GM19023 (cell line): Measurements from ENCODE around the gene TPP2.

Source experiments
- ATAC-seq: cut with Tn5 transposase; IDR thresholded peaks from one replicate; pipeline ENCODE4 v1.9.1; 2021; ENCODE audit warnings: mild to moderate bottlenecking, moderate library complexity; ENCODE audit not compliant: unreplicated experiment

Gene TPP2

DNA sequence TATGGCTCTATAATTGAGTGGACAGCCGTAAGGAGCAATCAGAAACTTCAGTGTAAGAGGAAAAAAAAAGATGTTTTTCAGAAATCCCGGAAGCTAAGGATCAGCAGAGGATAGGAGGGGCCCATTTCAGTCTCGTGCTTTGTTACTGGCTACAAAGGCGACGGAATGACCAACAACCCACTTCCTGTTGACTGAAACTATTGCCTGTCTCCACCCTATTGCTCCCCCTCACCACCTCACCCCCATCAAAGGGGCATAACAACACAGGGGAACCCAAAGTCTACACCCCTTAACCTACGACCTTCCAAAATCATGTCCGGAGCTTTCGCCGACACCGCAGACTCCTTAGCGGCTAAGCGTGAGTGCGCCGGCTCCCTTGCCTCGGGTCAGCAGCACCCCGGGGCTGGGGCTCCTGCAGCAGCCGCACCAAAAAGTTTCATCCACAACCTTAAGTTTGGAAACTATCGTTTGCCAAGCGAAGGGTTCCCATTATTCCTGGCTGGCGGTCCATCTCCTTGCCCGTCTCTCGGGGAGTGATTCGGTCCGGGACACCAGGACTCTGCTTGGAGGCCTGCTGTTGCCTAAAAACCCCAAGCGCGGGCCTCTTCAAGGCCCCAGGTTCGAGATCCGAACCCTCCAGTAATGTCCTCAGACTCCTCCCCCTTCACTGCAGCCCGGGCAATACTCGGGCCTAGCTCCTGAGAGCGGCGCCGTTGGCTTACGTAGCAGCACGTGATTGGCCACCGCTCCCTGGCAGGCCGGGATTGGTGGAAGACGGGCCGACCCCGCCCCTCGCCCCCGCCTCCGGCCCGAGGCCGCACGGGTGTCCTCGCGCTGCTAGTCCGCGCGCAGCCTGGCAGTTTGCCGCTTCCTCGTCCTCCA is at the start of gene TPP2:
Gene TPP2, plus strand, starts transcription at position 840 of the 882 bp plus-strand sequence. CDS start 53 bp downstream, outside the sequence.
- ATAC-seq, result peak; percentile 81

DNA sequence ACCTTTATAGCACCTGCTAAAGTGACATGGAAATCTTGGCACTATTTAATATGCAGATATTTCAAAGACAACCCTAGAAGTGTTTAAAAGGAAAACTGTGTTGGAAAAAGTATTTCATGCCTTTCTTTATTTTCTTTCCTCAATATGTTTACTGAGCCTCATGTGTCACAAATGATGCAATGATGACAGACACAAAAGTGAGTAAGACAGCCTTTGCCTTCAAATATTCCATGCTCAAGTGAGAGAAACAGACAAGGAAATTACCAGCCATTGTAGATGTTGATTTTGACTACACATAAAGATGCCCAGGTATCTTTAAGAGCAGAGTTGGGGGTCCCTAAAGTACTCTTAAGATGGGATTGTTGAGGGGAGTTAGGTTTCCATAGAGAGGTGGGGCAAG is 48.0 kb upstream of the TPP2 start:
- ATAC-seq, result no peak

DNA sequence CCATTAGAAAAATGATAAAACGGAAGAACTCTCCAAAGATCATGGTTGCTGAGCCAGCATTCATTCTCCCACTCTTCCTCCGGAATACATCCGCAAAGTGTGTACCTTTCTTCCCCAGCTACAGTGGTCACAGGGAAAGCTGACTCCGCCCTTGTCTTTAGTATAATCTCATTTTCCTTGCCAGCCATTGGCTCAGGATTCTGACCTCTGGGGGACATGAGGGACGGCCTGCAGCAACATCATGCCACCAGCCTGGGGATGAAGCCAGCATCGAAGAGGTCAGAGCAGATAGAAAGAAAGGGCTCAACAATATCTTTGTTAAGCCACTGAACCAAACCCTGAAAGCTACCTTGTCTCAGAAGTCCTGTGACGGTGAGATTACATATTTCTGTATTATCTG is 46.3 kb upstream of the TPP2 start:
- ATAC-seq, result no peak

DNA sequence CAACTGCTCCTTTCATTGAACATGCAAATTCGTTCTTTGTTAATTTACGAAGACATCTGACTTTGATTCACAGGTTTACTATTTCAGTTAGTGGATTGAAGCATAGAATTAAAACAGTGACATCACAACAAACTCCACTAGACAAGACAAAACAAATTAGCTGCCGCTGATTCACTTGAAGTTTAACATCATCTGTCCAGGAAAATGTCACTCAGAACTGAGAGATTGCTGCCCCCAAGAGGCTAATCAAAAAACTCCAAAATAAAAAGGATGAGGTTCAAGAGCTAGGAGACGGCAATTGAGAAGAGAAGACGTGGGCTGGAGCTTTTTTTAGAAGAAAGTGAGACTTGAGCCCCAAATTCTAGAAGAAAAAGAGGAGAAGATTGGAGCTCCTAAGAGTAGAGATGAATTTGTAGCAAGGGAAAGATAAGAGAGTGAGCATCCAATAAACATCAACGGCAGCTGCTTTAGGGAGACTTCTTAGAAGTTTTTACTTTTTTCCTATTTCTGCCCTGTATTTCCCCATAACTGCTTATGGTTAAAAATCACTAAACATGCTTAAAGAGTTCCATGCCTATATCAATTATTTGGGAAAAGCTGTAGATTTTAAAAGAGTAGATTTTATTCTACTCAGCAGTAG is 40.8 kb upstream of the TPP2 start:
- ATAC-seq, result no peak

DNA sequence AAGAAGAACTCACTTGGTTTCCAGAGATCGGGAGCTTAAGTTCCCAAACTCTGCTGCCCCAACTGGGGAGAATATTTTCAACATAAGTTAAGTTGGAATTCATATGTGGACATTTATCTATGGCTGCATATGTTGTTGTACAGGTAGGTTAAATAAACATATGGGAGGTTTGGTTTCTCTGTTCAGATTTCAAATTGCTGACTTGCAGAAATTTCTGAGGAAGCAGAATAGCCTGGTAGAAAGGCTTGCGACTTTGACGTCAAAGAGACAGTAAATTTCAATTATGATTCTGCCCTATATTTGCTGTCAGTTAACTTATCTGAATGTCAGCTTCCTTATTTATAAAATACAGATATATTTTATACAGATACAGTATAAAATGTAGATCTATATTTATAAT is 40.0 kb upstream of the TPP2 start:
- no peak for ATAC-seq

DNA sequence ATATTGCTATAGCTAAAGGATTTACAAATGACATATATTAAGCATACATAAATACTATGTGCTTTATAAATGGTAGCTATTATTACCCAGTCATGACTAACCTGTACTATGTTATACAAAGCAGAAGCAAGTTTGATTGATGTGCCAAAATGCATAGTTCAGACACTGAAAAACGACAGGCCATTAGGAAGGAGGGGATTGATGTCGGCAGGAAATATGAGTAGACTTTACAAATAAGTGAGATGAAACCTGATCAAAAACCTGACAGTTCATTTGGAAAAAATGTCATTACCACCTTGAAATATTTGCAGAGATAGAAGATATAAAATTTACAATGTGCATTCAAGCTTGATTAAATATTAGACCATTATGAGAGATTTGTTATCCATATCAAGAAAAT is 38.8 kb upstream of the TPP2 start:
- ATAC-seq, result no peak

DNA sequence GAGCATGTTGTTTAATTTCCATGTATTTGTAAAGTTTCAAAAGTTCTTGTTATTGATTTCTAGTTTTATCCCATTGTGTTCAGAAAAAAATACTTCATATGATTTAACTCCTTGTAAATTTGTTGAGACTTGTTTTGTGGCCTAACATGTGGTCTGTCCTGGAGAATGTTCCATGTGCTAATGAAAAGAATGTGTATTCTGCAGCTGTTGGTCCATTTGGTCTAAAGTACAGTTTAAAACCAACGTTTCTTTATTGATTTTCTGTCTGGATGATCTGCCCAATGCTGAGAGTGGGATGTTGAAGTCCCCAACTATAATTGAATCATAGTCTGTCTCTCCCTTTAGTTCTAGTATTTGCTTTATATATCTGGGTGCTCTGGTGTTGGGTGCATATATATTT is 34.9 kb upstream of the TPP2 start:
- no peak for ATAC-seq

DNA sequence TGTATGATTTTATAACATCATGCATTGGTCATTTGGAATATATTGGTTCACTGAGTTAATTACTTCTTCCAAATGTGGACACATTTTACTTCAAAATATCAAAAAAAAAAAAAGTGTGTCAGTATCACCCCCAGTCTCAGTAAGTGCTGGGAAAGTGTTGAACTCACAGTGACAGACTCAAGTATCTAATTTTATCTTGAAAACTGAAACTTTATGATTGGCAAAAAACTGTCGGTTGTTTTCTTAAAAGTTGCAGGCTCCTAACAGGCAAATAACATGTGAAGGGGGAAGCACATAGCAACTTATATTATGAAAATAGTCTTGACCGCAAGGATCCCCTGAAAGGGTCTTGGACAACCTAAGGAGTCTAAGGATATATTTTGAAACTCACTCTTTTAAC is 33.5 kb upstream of the TPP2 start:
- no peak for ATAC-seq

DNA sequence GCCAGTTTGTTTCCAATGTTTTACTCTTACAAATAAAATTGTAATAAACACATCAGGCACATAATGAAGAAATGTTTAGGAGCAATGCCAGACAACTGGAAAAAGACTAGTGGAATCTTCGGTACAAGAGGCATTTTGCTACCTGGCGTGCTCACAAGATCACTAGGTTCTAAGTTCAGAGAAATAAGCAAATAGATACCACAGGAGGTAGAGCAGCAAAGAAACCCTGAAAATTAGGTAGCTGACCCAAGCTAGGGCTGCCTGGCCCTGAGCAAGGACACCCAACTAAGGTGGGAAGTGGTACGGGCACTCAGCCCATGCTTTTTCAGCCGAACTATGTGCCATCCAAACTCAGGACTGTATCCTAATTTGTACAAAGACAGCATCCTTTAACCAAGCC is 32.2 kb upstream of the TPP2 start:
- no peak for ATAC-seq

DNA sequence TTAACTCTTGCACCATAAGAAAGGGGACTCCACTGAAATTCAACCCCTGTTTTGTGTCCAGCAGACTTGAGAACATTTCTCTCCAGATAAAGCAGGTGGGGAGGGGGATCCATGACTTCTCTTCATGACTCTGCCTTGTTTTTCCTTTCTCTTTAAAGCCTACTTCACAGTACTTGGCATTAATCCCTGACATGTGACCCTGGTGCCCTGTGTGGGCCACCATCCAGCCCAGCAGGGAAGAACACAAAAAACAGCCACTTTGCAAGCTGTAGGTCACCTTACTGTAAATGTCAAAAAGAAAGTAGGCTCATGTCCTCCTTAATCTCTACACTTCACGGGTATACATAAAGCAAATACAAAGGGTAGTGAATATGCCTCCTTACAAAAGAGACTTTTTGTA is 30.3 kb upstream of the TPP2 start:
- no peak for ATAC-seq

DNA sequence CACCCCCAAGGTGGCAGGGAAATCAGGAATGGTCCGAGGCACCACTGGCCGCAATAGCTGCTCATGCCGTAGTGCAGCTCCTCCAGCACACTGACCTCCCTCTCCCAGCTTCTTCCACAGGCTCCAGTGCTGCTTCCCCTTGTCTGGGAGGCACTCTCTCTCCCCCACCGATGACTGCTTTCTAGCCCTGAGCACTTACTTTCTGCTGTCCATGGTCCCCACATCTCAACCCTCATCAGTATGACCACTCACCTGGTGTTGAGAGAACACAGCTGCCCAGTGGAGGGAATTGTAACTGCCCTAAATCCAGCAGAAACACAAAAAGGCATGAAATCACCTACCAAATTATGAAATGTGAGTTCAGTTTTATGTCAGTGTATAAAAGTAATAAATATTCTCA is 28.9 kb upstream of the TPP2 start:
- ATAC-seq, result no peak

DNA sequence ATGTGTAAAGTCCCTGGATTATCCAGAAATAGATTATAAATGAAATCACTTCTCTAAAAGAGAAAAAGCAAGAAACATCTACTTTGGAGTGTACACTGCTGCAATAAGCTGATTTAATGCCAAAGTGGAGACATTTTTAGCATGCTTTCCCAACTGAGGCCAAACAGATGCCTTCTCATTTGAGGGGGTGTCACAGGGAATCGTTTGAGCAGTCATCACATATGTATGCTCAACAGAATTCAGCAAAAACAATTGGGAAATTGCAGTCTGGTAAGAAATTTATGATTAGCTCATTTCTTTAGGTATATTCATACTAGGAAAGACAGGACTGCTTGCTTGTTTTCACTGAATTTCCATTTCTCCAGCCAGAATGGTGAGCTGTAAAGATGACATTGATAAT is 27.3 kb upstream of the TPP2 start:
- ATAC-seq, result no peak

DNA sequence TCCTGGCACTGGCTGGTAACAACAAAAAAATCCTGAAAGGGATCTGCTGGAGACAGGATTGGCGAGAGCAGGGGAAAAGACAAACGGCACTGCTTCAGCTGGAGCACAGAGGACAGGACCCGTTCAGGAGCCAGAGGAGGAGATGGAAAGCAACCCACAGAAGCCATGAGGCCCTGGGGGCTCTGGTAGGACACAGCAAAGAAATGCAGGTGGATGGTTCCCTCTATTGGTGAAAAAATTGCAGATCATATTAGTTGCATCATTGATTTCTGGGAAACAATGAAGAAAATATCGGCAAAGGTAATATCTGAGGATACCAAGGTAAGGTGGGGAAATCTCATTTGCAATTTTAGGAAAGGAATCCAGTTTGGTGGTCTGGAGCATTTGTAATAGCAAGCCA is 25.7 kb upstream of the TPP2 start:
- ATAC-seq, result no peak

DNA sequence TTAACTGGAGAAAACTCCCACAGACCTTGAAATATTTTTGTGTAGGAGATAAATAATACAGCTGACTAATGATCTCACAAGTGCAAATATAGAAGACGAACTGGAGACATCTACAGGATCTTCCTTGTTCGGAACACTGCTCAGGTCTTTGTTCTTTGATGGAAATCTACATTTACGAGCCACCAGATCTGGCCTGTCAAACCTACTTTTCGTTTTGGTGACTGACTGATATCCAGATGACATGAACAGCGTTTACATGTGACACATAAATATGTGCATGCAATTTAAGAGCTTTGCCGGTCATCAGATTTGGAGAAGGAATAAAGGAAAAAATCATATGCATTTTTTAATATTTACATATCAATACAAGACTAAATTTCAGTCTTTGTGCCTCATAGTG is 24.5 kb upstream of the TPP2 start:
- ATAC-seq, result no peak

DNA sequence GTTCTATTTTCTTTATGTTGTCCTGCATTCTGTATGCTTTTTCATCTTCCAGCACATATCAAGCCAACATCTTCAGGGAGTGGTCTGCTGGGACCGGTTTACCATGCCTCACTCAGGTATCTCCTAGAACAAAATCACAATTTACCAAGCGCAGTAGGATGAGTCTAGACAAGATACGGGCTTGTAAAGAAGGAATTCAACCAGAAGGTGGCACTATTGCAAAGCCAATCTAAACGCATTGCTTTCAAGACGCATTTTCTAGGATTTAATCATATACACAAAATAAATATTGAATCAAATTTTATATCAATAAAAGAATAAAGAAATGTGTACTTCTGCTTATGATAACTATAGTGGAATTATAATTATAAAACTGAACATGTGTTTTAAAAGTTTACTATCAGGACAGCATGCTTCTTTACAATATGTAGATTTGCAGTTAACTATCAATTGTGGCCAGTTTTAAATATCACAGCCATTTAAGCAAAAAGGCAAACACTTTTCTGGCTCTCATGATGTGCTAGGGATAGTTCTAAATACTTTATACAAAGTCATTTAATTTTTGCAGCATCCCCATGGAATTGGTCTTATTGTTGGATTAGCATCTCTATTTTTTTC is 16.1 kb upstream of the TPP2 start:
- peak; percentile 62 for ATAC-seq

DNA sequence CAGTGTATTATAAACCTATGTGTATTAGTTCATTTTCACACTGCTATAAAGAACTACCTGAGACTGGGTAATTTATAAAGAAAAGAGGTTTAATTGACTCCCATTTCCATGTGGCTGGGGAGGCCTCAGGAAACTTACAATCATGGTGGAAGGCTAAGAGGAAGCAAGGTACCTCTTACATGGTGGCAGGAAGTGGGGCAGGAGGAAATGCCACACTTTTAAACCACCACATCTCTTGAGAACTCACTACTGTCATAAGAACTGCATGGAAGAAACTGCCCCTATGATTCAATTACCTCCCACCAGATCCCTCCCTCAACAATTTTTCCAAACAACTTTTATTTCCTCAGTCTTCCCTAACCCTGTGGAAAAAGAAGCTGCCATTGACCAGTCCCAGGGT is 14.5 kb upstream of the TPP2 start:
- ATAC-seq, result no peak

DNA sequence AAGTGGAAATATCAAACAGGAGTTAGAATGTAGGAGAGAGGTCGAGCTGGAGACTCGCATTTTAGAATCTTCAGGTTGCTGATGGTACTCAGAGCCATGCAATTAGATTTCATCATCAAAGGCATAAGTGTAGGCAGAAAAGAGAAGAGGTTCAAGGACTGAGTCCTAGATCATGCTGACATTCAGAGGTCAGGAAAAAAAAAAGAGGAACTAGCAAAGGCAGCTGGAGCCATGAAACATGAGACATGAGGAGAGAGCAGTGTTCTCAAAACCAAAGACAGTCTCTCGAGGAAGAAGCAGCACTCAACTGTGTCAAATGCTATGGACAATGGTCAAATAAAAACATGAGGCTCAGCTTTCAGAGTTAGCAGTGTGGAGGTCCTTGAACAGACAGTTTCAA is 12.4 kb upstream of the TPP2 start:
- peak; percentile 68 for ATAC-seq

DNA sequence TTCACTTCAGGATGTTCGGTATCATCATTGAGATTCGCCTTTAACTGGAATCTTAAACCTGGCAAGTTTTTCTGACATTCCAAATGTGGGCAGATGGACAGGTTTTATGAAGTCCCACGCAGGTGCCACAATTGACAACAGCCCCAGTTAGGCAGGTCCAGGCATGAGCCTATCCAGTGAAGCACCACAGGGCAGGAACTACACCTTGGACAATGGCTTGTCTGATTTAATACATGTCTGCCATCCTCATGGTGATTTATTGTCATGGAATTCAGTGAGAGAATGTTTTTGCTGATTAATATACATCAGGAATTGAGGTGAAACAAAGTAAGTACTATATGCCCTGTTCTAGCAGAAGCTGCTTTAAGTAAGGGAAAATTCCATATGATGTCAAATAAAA is 10.2 kb upstream of the TPP2 start:
- ATAC-seq, result no peak

DNA sequence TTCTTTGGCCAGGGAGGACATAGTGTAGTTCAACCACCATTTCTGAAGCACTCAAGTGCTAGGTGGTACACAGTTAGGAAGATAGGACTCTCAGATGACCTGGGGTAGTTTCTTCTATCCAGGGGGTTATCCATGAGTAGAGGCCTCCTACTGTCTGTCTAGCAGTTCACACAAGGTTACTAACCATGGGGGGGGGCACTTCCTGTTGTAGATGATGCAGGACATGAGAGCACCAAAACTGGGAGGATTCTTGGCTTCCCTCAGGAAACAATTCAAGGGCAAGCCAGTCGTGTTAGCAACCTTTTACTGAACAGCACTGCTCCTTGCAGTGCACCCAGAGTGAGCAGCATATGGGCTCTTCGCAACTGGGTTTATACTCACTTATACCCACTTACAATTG is 8.9 kb upstream of the TPP2 start:
- ATAC-seq, result no peak

DNA sequence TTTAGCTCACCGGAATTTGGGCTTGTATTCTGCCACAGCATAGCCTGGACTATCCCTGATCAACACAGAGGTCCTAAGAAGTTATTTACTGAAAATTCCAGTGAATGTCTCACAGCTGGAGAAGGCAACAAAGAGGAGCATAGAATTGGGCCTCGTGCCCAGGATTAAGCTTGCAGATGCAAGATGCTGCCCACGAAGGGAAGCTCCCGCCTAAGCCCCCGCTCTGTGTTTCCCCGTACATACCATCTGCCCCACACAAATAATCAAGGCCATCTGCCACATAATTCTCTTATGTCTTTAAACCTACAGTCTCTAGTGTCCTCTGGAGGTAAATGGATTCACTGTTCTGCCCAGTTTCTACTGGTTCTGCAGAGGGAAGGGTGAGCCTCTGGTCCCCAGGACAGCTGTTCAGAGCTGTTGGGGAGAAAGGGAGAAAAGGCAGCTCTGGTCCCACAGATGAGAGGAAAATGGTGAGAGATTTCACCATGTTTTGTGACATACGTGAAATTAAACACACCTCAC is 7.4 kb upstream of the TPP2 start:
- ATAC-seq, result no peak

DNA sequence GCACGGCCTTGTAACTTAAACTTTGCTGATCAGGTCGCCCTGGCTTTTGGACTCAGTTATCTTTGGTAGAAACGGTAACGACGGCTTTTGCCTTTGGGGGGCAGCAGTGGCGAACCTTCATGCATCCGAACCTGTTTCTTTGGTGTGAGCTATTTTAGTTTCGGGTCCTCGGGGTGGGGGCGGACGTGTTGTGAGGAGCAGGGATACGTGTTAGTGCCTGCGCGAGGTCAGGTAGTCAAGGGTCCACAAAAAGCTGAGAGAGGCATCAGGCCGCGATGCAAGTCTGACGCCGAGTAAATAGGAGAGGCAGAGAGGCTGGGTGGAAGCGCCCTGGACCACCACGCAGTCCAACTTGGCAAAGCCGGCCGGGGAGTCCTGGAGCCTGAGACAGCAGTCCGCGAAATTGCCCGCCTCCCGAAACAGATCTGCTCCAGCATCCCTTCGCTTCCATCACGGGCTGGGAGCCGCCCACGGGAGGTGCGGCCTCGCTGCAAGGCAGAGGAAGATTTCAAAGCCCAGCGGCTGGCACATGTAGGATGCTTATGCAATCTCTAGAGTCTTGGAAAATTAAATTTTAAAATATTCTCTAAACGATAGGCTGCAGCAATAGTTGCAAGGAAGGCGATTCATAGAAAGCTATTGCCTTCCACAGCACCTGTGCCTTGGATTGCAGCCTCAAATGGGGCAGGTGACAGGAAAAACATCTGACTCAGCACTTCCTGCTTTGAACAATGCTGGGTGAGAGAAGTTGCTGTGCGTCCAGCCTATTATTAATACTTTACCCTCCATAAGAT is 4.6 kb upstream of the TPP2 start:
- ATAC-seq, result peak; percentile 37
